ENCODE results near the gene LSAMP. TPM values are rescaled to one million over a fixed set of nuclear protein-coding genes. Genes with fewer than 3 reads are reported as not detected.

The LSAMP gene
- total RNA-seq, 1 experiment from 2014 or later, result 0.90 TPM

DNA sequence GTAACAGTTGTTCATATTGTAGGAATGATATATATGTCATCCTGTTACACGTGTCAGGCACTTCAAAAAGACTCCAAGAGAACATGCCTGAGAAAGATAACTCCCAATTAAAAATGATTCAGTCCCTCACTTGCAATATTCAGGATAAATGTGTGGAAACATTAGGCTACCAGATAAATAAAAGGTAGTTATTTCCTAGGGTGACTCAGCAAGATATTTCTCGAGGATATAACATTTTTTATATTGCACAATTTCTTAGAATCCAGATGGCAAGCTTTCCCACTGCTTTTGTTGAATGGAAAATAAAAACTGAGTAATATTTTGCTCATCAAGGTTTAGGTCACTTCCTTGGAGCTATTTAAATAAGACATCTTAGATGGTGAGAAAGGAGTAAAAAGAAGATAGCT, 640.6 kb downstream of the LSAMP start:
- no peak for DNase-seq

More for the DNA sequence above, 640.6 kb downstream of the LSAMP start:
- Histone ChIP-seq H2BK15ac (ENCODE audit: low read depth, low read length) (no peak overlapping the region), H3K9me3 (ENCODE audit: control insufficient read depth, low read depth, low read length) (no peaks in the 10 kb centered on the region), H4K5ac (ENCODE audit: insufficient read length, low read depth, low read length) (no peak overlapping the region), H3K79me1 (ENCODE audit: insufficient read depth, low read depth, low read length, poor library complexity, severe bottlenecking) (no peaks in the 10 kb centered on the region), H3K27me3 (ENCODE audit: insufficient read depth, low read length) (no peaks in the 10 kb centered on the region), H2BK20ac (ENCODE audit: low read depth, low read length, poor library complexity, severe bottlenecking) (no peak overlapping the region), H3K4me1 (ENCODE audit: insufficient read depth, low read length) (peaks cover 12% of the 10 kb centered on the region), H3T11ph (ENCODE audit: low read length) (no peak overlapping the region), H3K27ac (ENCODE audit: insufficient read length, low read depth, low read length) (no peak overlapping the region), H3K4ac (ENCODE audit: low read depth, low read length) (no peak overlapping the region), H3K9ac (ENCODE audit: extremely low read depth, insufficient read length, low read length) (no peak overlapping the region), H4K91ac (ENCODE audit: insufficient read length, low read depth, low read length) (no peak overlapping the region), H2BK120ac (ENCODE audit: low read depth, low read length, poor library complexity, severe bottlenecking) (no peak overlapping the region), H3K79me2 (ENCODE audit: insufficient read depth, low read length) (no peaks in the 10 kb centered on the region), H3K18ac (ENCODE audit: insufficient read length, low read depth, low read length) (no peak overlapping the region), H3K56ac (ENCODE audit: insufficient read length, low read depth, low read length) (no peak overlapping the region), H3K4me2 (ENCODE audit: insufficient read depth, insufficient read length, low read length) (no peak overlapping the region), H3K14ac (ENCODE audit: insufficient read depth, low read length) (no peak overlapping the region), H2BK5ac (ENCODE audit: insufficient read length, low read length) (no peak overlapping the region), H3K23ac (ENCODE audit: insufficient read length, low read depth, low read length) (no peak overlapping the region), H2BK12ac (ENCODE audit: insufficient read length, low read depth, low read length) (no peak overlapping the region), H4K8ac (replicated peaks; ENCODE audit: insufficient read length, low read depth, low read length) (no peak overlapping the region), H3K23me2 (ENCODE audit: insufficient read length, low read depth, low read length, poor library complexity, severe bottlenecking) (no peaks in the 10 kb centered on the region), H2AFZ (ENCODE audit: low read length) (no peak overlapping the region), H4K20me1 (ENCODE audit: control insufficient read depth, insufficient read depth, insufficient read length) (no peaks in the 10 kb centered on the region), H2AK5ac (ENCODE audit: insufficient read length, low read length) (no peak overlapping the region)
- H3K27ac Mint-ChIP-seq, result no peak overlapping the region; a peak in 1 of 7 replicates
- H3K36me3 Mint-ChIP-seq (ENCODE audit: insufficient read depth in 1 of 3, low read depth in 3 of 3), result peaks cover under 1 to 8% (median 5%) of the 10 kb centered on the region in 3 experiments; a peak in 6 of 7 replicates
- WGBS (ENCODE audit: extremely low coverage, insufficient read length, low lambda C conversion rate), result no CpG with 5 or more reads among the region's 2 CpGs
- H3K4me1 Mint-ChIP-seq, result peaks cover 33 to 48% of the 10 kb centered on the region in 2 experiments
- H3K27me3 Mint-ChIP-seq (ENCODE audit: low read depth), result no peaks in the 10 kb centered on the region
- H3K4me3 Mint-ChIP-seq, result no peak overlapping the region
- TF ChIP-seq, protein P1, sequence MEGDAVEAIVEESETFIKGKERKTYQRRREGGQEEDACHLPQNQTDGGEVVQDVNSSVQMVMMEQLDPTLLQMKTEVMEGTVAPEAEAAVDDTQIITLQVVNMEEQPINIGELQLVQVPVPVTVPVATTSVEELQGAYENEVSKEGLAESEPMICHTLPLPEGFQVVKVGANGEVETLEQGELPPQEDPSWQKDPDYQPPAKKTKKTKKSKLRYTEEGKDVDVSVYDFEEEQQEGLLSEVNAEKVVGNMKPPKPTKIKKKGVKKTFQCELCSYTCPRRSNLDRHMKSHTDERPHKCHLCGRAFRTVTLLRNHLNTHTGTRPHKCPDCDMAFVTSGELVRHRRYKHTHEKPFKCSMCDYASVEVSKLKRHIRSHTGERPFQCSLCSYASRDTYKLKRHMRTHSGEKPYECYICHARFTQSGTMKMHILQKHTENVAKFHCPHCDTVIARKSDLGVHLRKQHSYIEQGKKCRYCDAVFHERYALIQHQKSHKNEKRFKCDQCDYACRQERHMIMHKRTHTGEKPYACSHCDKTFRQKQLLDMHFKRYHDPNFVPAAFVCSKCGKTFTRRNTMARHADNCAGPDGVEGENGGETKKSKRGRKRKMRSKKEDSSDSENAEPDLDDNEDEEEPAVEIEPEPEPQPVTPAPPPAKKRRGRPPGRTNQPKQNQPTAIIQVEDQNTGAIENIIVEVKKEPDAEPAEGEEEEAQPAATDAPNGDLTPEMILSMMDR (conservative IDR thresholded peaks at IDR 0.05), result no peak
- peaks cover 1 to 6% of the 10 kb centered on the region in 2 experiments; a peak in 3 of 5 replicates for H3K9me3 Mint-ChIP-seq
